ENCODE measurements around the gene RBM17.

The RBM17 gene

DNA sequence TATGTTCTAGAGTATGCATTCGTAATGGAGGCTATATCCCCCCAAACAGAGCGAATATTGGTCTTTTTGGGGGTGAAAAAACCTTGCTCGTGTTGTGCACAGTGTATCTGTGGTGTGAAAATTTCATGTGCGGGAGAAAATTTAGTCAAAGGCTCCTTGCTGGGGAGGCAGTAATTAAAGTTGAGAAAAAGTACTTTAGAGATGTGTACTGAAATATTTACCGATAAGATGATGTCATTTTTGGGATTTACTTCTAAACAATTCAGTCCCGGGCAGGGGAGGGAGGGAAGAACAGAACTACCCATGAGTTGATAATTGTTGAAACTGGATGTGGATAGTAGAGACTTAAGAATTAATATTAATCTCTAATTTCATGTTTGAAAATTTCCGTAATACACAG lies 9.3 kb downstream of the RBM17 start:
- TF ChIP-seq NFIC (IDR thresholded peaks at IDR 0.05) (no peak), REST (IDR thresholded peaks at IDR 0.05; ENCODE audit: low read depth) (no peak), RAD21 (IDR thresholded peaks at IDR 0.05; ENCODE audit: low read depth) (no peak), CREB1 (IDR thresholded peaks at IDR 0.05; ENCODE audit: low read depth) (no peak), TAF1 (IDR thresholded peaks at IDR 0.05; ENCODE audit: low read depth) (no peak), YY1 (IDR thresholded peaks at IDR 0.05; ENCODE audit: low read depth) (no peak), EP300 (IDR thresholded peaks at IDR 0.05; ENCODE audit: borderline replicate concordance) (no peak)

DNA sequence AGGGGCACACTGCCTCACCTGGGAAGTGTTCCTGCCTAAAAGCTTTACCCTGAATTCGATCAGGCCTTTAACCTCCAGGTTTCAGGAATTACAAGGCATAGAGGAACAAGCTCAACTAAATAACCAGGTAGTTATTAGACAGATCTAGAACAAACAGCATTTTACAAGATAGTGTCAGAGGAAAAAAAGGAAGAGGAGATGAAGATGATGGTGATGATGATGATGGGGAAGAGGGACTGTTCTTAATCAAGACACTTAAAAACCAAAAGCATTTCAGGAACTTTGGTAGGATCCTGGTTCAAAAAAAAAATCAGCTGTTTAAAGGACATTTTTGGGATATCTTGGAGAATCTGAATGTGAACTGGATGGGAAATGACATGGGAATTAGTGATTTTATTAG lies 11.5 kb downstream of the RBM17 start:
- TF ChIP-seq TCF12 (IDR thresholded peaks at IDR 0.05; ENCODE audit: low read depth) (no peak), FOXM1 (IDR thresholded peaks at IDR 0.05; ENCODE audit: borderline replicate concordance, low read depth) (no peak), NFIC (IDR thresholded peaks at IDR 0.05) (no peak), YY1 (IDR thresholded peaks at IDR 0.05; ENCODE audit: low read depth) (no peak), REST (IDR thresholded peaks at IDR 0.05; ENCODE audit: low read depth) (no peak), TEAD4 (IDR thresholded peaks at IDR 0.05) (no peak), CEBPB (IDR thresholded peaks at IDR 0.05) (no peak), EGR1 (IDR thresholded peaks at IDR 0.05) (no peak), EP300 (IDR thresholded peaks at IDR 0.05; ENCODE audit: borderline replicate concordance) (no peak), RAD21 (IDR thresholded peaks at IDR 0.05; ENCODE audit: low read depth) (no peak), ZBTB7A (IDR thresholded peaks at IDR 0.05; ENCODE audit: low read depth) (no peak), CREB1 (IDR thresholded peaks at IDR 0.05; ENCODE audit: low read depth) (no peak), TAF1 (IDR thresholded peaks at IDR 0.05; ENCODE audit: low read depth) (no peak)
- TF ChIP-seq, protein P1, sequence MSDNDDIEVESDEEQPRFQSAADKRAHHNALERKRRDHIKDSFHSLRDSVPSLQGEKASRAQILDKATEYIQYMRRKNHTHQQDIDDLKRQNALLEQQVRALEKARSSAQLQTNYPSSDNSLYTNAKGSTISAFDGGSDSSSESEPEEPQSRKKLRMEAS (IDR thresholded peaks at IDR 0.05): no peak
- TF ChIP-seq, protein P2, sequence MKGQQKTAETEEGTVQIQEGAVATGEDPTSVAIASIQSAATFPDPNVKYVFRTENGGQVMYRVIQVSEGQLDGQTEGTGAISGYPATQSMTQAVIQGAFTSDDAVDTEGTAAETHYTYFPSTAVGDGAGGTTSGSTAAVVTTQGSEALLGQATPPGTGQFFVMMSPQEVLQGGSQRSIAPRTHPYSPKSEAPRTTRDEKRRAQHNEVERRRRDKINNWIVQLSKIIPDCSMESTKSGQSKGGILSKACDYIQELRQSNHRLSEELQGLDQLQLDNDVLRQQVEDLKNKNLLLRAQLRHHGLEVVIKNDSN (IDR thresholded peaks at IDR 0.05): no peak

DNA sequence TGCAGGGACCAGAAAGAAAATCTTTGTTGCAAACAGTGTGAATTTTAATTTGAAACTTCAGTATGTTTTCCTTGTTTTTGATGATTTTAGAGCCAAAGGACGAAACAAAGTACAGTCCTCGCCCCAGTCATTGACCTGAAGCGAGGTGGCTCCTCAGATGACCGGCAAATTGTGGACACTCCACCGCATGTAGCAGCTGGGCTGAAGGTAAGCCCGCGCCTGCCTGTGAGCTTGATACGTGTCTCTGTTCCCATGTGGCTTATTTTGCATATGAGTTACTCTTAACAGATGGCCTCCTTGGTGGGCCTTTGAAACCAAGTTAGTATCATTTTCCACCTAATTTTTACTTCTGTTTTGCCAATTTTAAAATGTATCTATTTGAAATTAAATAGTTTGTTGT lies 12.3 kb downstream of the RBM17 start:
- TF ChIP-seq RAD21 (IDR thresholded peaks at IDR 0.05; ENCODE audit: low read depth) (no peak), YY1 (IDR thresholded peaks at IDR 0.05; ENCODE audit: low read depth) (no peak), ZBTB7A (IDR thresholded peaks at IDR 0.05; ENCODE audit: low read depth) (no peak), FOXM1 (IDR thresholded peaks at IDR 0.05; ENCODE audit: borderline replicate concordance, low read depth) (no peak), CEBPB (IDR thresholded peaks at IDR 0.05) (no peak), REST (IDR thresholded peaks at IDR 0.05; ENCODE audit: low read depth) (no peak), TCF12 (IDR thresholded peaks at IDR 0.05; ENCODE audit: low read depth) (no peak), EP300 (IDR thresholded peaks at IDR 0.05; ENCODE audit: borderline replicate concordance) (no peak), NFIC (IDR thresholded peaks at IDR 0.05) (no peak), CREB1 (IDR thresholded peaks at IDR 0.05; ENCODE audit: low read depth) (no peak), TEAD4 (IDR thresholded peaks at IDR 0.05) (no peak), EGR1 (IDR thresholded peaks at IDR 0.05) (no peak), TAF1 (IDR thresholded peaks at IDR 0.05; ENCODE audit: low read depth) (no peak)

GRCh38 chr10:6102128-6102527 lies 13.3 kb downstream of the RBM17 start:
- TF ChIP-seq TAF1 (IDR thresholded peaks at IDR 0.05; ENCODE audit: low read depth): no peak
- no peak for TF ChIP-seq ZBTB7A (IDR thresholded peaks at IDR 0.05; ENCODE audit: low read depth)
- no peak for TF ChIP-seq FOXM1 (IDR thresholded peaks at IDR 0.05; ENCODE audit: borderline replicate concordance, low read depth)
- no peak for TF ChIP-seq TCF12 (IDR thresholded peaks at IDR 0.05; ENCODE audit: low read depth)
- TF ChIP-seq NFIC (IDR thresholded peaks at IDR 0.05): no peak
- no peak for TF ChIP-seq REST (IDR thresholded peaks at IDR 0.05; ENCODE audit: low read depth)
- no peak for TF ChIP-seq CREB1 (IDR thresholded peaks at IDR 0.05; ENCODE audit: low read depth)
- TF ChIP-seq, protein P2 (IDR thresholded peaks at IDR 0.05): no peak
- TF ChIP-seq CEBPB (IDR thresholded peaks at IDR 0.05): no peak
- TF ChIP-seq YY1 (IDR thresholded peaks at IDR 0.05; ENCODE audit: low read depth): no peak
- no peak for TF ChIP-seq TEAD4 (IDR thresholded peaks at IDR 0.05)
- no peak for TF ChIP-seq EGR1 (IDR thresholded peaks at IDR 0.05)
